ENCODE results near the gene TFF1. TPM values are rescaled to one million over a fixed set of nuclear protein-coding genes. Genes with fewer than 3 reads are reported as not detected.
A peak's percentile ranks its signal among the peaks of the same experiment; 100 is the strongest.

The TFF1 gene
- total and polyA plus RNA-seq, 11 donors: not detected

GRCh38 chr21:42382915-42383314, 16.6 kb upstream of the TFF1 start:
- Histone ChIP-seq H3K36me3 (no peaks in the 10 kb centered on the region), H3K9me3 (peaks cover 0 to 15% (median 4%) of the 10 kb centered on the region in 12 donors), H3K4me1 (no peaks in the 10 kb centered on the region), H3K27ac (no peak overlapping the region), H3K4me3 (no peak overlapping the region), H3K27me3 (peaks cover 0 to 7% (median 0%) of the 10 kb centered on the region in 9 donors)
- intact Hi-C loops (cut with DNase I): loop anchor here in 1 of 10 donors (5.0 kb wide), 1 partner anchor 236 kb away; no protein-coding TSS in a partner anchor
- DNase-seq: no peak
- 85 to 94% (median 90%) methylated on average over 4 to 6 of the region's 6 CpGs for WGBS, 4 donors
- ATAC-seq: no peak
- TF ChIP-seq POLR2A (IDR thresholded peaks at IDR 0.05) (no peak), CTCF (IDR thresholded peaks at IDR 0.05) (no peak)

- whole genome bisulfite sequencing, 4 donors: 36 to 61% (median 42%) methylated on average over 1 of the region's 1 CpG
- Histone ChIP-seq H3K4me3 (no peak overlapping the region), H3K27me3 (peaks cover 0 to 4% (median 0%) of the 10 kb centered on the region in 9 donors), H3K9me3 (peaks cover 0 to 15% (median 4%) of the 10 kb centered on the region in 12 donors), H3K4me1 (no peaks in the 10 kb centered on the region), H3K36me3 (no peaks in the 10 kb centered on the region), H3K27ac (no peak overlapping the region)
- DNase-seq (no peak), ATAC-seq (no peak)
- TF ChIP-seq POLR2A (IDR thresholded peaks at IDR 0.05): no peak
- peak in 10 of 12 donors; percentile 11 to 52 (median 32) for TF ChIP-seq CTCF (IDR thresholded peaks at IDR 0.05)
- intact Hi-C loops (cut with DNase I): loop anchor here in 1 of 10 donors (5.0 kb wide), 1 partner anchor 234 kb away; no protein-coding TSS in a partner anchor
These were observed 15.1 kb upstream of the TFF1 start for GRCh38 chr21:42381347-42381984.

- intact Hi-C loops (cut with DNase I): loop anchor here in 1 of 10 donors (5.0 kb wide), 1 partner anchor 232 kb away; no protein-coding TSS in a partner anchor
- no peak for DNase-seq
- Histone ChIP-seq H3K9me3 (peaks cover 0 to 15% (median 4%) of the 10 kb centered on the region in 12 donors), H3K36me3 (no peaks in the 10 kb centered on the region), H3K4me3 (no peak overlapping the region), H3K27ac (no peak overlapping the region), H3K27me3 (peaks cover 0 to 19% (median 3%) of the 10 kb centered on the region in 9 donors), H3K4me1 (no peaks in the 10 kb centered on the region)
- no peak for ATAC-seq
- 69 to 84% (median 81%) methylated on average over 17 of the region's 17 CpGs for WGBS, 4 donors
- TF ChIP-seq POLR2A (IDR thresholded peaks at IDR 0.05): no peak
- TF ChIP-seq CTCF (IDR thresholded peaks at IDR 0.05): no peak
These were observed 13.3 kb upstream of the TFF1 start for GRCh38 chr21:42379426-42380215.

GRCh38 chr21:42378418-42378817, 12.1 kb upstream of the TFF1 start:
- TF ChIP-seq CTCF (IDR thresholded peaks at IDR 0.05): no peak
- no peak for TF ChIP-seq POLR2A (IDR thresholded peaks at IDR 0.05)
- DNase-seq (no peak), ATAC-seq (no peak)
- Histone ChIP-seq H3K27me3 (peaks cover 0 to 28% (median 3%) of the 10 kb centered on the region in 9 donors), H3K27ac (no peak overlapping the region), H3K36me3 (no peaks in the 10 kb centered on the region), H3K4me1 (no peaks in the 10 kb centered on the region), H3K4me3 (no peak overlapping the region), H3K9me3 (peaks cover 0 to 15% (median 4%) of the 10 kb centered on the region in 12 donors)
- WGBS, 4 donors: 78 to 83% (median 80%) methylated on average over 8 of the region's 8 CpGs
- intact Hi-C loops (cut with DNase I): no loop called here
